ENCODE data around the gene COL9A1. TPM values are rescaled to one million over a fixed set of nuclear protein-coding genes. Genes with fewer than 3 reads are reported as not detected.

COL9A1 gene
- not detected in 2 replicates for total RNA-seq

DNA sequence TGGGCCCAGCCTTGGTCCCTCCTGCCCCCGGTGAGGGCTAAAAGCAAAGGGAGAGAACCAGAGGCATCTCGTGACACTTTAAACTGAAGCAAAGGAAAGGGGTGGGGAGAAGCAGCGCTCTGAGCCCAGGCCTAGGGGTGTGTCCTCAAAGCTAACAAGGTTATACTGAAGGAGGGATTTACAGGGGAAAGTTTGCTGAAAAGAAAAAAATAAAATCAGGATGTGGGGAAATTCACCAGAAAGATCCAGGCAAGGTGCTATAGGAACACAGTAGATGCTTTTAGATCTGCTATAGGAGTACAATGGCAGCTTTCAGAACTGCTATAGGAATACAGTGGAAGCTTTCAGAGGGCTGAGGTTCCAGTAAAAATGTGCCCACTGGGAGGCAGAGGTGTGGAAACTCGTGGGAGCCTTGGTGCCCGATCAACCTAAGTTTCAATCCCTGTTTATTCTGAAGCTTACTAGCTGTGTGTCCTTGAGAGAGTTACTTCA lies at the start of gene COL9A1:
Gene COL9A1 (minus strand): TSS at position 51 of the 492 bp plus-strand sequence. CDS start 160 bp downstream, outside the sequence.

Other genes starting within 250 kb of the COL9A1 start
- 6.1 and 8.8 TPM in 2 replicates for gene FAM135A, start 110.4 kb upstream of the COL9A1 start, total RNA-seq

Data from aortic smooth muscle cell (primary cell).